Measurements from ENCODE around the gene PPP1R9B.

GRCh38 chr17:50187394-50187725, 36.9 kb upstream of the PPP1R9B start:
- TF ChIP-seq POLR2A (IDR thresholded peaks at IDR 0.05) (no peak), CTCF (IDR thresholded peaks at IDR 0.05) (no peak)
